BLaER1 treated with 17β-estradiol and CSF1 and Interleukin-3, amounts not matched to agents 10 nM and 100 nM (cell line): ENCODE measurements around the gene ERC2.

Experiments
- H3K27ac ChIP-seq, 11 experiments: shearing (Covaris generic); formaldehyde crosslinking; 2 replicates each; pipeline ENCODE4 v1.8.1; 2022
- H3K27me3 ChIP-seq, 11 experiments: shearing (Covaris generic); formaldehyde crosslinking; 2 replicates each; pipeline ENCODE4 v1.8.1; 2022
- H3K36me3 ChIP-seq, 11 experiments: shearing (Covaris generic); formaldehyde crosslinking; 2 replicates each; pipeline ENCODE4 v1.8.1; 2022
- H3K4me1 ChIP-seq, 10 experiments: shearing (Covaris generic); formaldehyde crosslinking; 2 replicates each; pipeline ENCODE4 v1.8.1; 2022
- H3K4me2 ChIP-seq, 11 experiments: shearing (Covaris generic); formaldehyde crosslinking; 2 replicates each; pipeline ENCODE4 v1.8.1; 2022
- H3K4me3 ChIP-seq, 10 experiments: shearing (Covaris generic); formaldehyde crosslinking; 2 replicates each; pipeline ENCODE4 v1.8.1; 2022
- H3K9ac ChIP-seq, 11 experiments: shearing (Covaris generic); formaldehyde crosslinking; 2 replicates each; pipeline ENCODE4 v1.8.1; 2022
- H3K9me3 ChIP-seq, 11 experiments: shearing (Covaris generic); formaldehyde crosslinking; replicated peaks in 1 of 11; 2 replicates each; pipeline ENCODE4 v1.8.1; 2022
- H4K20me1 ChIP-seq, 11 experiments: shearing (Covaris generic); formaldehyde crosslinking; 2 replicates each; pipeline ENCODE4 v1.8.1; 2022
- Cebpa-rat ChIP-seq, 11 experiments: shearing (Covaris generic); IDR thresholded peaks; 2 replicates each; pipeline ENCODE4 v1.8.1; 2022

Gene ERC2

GRCh38 chr3:55555873-55556618 is 912.2 kb downstream of the ERC2 start:
- Histone ChIP-seq H4K20me1 (no peaks in the 10 kb centered on the region), H3K27ac (peak overlapping the region in 1 of 11 experiments; percentile 73; a peak in 3 of 22 replicates), H3K9me3 (peaks cover 0 to 11% (median 0%) of the 10 kb centered on the region in 11 experiments; a peak in 3 of 22 replicates)

GRCh38 chr3:55554634-55555425 is 913.4 kb downstream of the ERC2 start:
- Histone ChIP-seq H3K9ac (peak overlapping the region in 5 of 11 experiments; percentile 11 to 67 (median 61); a peak in 8 of 22 replicates), H3K9me3 (peaks cover 0 to 11% (median 0%) of the 10 kb centered on the region in 11 experiments; a peak in 3 of 22 replicates), H3K36me3 (no peaks in the 10 kb centered on the region), H4K20me1 (no peaks in the 10 kb centered on the region), H3K4me2 (peak overlapping the region in 10 of 11 experiments; percentile 30 to 81 (median 64); a peak in 19 of 22 replicates), H3K4me1 (peaks cover 0 to 46% (median 34%) of the 10 kb centered on the region in 10 experiments; a peak in 17 of 20 replicates), H3K4me3 (no peak overlapping the region), H3K27me3 (no peaks in the 10 kb centered on the region), H3K27ac (peak overlapping the region in 7 of 11 experiments; percentile 10 to 78 (median 73); a peak in 12 of 22 replicates)
- no peak for TF ChIP-seq Cebpa-rat (IDR thresholded peaks at IDR 0.05)

More at GRCh38 chr3:55555873-55556618, 912.2 kb downstream of the ERC2 start:
- Histone ChIP-seq H3K4me3 (no peak overlapping the region), H3K9ac (no peak overlapping the region), H3K4me1 (peaks cover 0 to 46% (median 34%) of the 10 kb centered on the region in 10 experiments; a peak in 17 of 20 replicates), H3K4me2 (peak overlapping the region in 10 of 11 experiments; percentile 23 to 81 (median 64); a peak in 17 of 22 replicates), H3K36me3 (no peaks in the 10 kb centered on the region), H3K27me3 (no peaks in the 10 kb centered on the region)
- no peak for TF ChIP-seq Cebpa-rat (IDR thresholded peaks at IDR 0.05)

- H3K36me3 ChIP-seq, result no peaks in the 10 kb centered on the region
- no peaks in the 10 kb centered on the region for H3K27me3 ChIP-seq
- H3K9me3 ChIP-seq, result peaks cover 0 to 11% (median 0%) of the 10 kb centered on the region in 11 experiments; a peak in 3 of 22 replicates
- H3K4me2 ChIP-seq, result no peak overlapping the region
- H3K9ac ChIP-seq, result no peak overlapping the region
- H3K4me3 ChIP-seq, result no peak overlapping the region
- H4K20me1 ChIP-seq, result no peaks in the 10 kb centered on the region
- no peak overlapping the region for H3K27ac ChIP-seq
- no peak for TF ChIP-seq Cebpa-rat (IDR thresholded peaks at IDR 0.05)
- peaks cover 0 to 36% (median 29%) of the 10 kb centered on the region in 10 experiments; a peak in 17 of 20 replicates for H3K4me1 ChIP-seq
These were observed 916.6 kb downstream of the ERC2 start for GRCh38 chr3:55551644-55552043.

- H3K9ac ChIP-seq, result no peak overlapping the region
- no peaks in the 10 kb centered on the region for H3K27me3 ChIP-seq
- no peaks in the 10 kb centered on the region for H3K36me3 ChIP-seq
- no peak overlapping the region for H3K4me3 ChIP-seq
- peaks cover 0 to 11% (median 5%) of the 10 kb centered on the region in 10 experiments; a peak in 14 of 20 replicates for H3K4me1 ChIP-seq
- H3K27ac ChIP-seq, result no peak overlapping the region
- TF ChIP-seq Cebpa-rat (IDR thresholded peaks at IDR 0.05), result no peak
- no peaks in the 10 kb centered on the region for H4K20me1 ChIP-seq
- peaks cover 0 to 11% (median 0%) of the 10 kb centered on the region in 11 experiments; a peak in 3 of 22 replicates for H3K9me3 ChIP-seq
- no peak overlapping the region for H3K4me2 ChIP-seq
These were observed 919.1 kb downstream of the ERC2 start for GRCh38 chr3:55549177-55549576.

GRCh38 chr3:55546866-55547669 is 921.2 kb downstream of the ERC2 start:
- no peak overlapping the region for H3K27ac ChIP-seq
- no peak for TF ChIP-seq Cebpa-rat (IDR thresholded peaks at IDR 0.05)

DNA sequence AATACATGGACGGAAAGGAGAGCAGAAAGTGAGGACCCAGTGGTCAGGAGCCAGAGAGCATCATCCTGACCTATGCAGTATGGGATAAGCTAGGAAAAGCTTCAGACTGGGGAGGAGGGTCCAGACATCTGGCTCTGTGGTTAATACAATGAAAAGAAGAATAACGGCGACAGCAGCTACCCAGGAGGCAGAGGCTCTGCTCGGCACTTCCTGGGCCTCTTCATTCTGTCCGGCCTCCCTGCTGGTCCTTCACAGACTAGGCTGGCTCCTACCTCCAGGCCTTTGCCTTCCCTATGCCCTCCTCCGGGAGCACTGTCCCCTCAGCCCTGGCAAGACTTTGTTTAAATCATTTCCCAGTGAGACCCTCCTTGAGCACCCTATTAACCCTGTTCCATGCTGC is 922.3 kb downstream of the ERC2 start:
- no peaks in the 10 kb centered on the region for H3K36me3 ChIP-seq
- H3K4me2 ChIP-seq, result no peak overlapping the region
- H3K4me3 ChIP-seq, result no peak overlapping the region
- no peak overlapping the region for H3K27ac ChIP-seq
- TF ChIP-seq Cebpa-rat (IDR thresholded peaks at IDR 0.05), result no peak
- H3K9me3 ChIP-seq, result no peaks in the 10 kb centered on the region
- H3K9ac ChIP-seq, result no peak overlapping the region
- H4K20me1 ChIP-seq, result no peaks in the 10 kb centered on the region
- H3K4me1 ChIP-seq, result no peaks in the 10 kb centered on the region
- H3K27me3 ChIP-seq, result no peaks in the 10 kb centered on the region

More at GRCh38 chr3:55546866-55547669, 921.2 kb downstream of the ERC2 start:
- Histone ChIP-seq H4K20me1 (no peaks in the 10 kb centered on the region), H3K4me2 (no peak overlapping the region), H3K9ac (no peak overlapping the region), H3K4me3 (no peak overlapping the region), H3K27me3 (no peaks in the 10 kb centered on the region), H3K9me3 (peaks cover 0 to 9% (median 0%) of the 10 kb centered on the region in 11 experiments; a peak in 3 of 22 replicates), H3K4me1 (no peaks in the 10 kb centered on the region), H3K36me3 (no peaks in the 10 kb centered on the region)

DNA sequence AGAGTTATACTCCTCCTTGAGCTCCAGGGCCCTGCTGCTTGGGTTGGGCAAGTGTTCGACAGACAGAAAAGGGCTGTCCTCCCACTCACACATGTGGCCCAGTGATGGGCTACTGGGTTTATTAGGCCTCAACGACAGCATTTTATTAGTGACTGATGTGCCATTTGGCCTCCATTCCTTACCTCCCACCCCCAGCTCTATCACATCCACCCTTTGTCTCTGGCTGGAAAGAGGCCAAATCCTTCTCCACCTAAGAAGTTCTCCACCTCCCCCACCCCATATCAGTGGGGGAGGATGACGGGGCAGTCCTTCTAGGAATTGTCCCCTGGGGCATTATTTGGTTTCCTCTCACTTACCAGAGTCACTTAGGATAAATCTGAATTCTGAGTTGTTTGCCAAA is 924.0 kb downstream of the ERC2 start:
- H4K20me1 ChIP-seq, result no peaks in the 10 kb centered on the region
- H3K27me3 ChIP-seq, result no peaks in the 10 kb centered on the region
- H3K27ac ChIP-seq, result no peak overlapping the region
- H3K36me3 ChIP-seq, result no peaks in the 10 kb centered on the region
- no peaks in the 10 kb centered on the region for H3K9me3 ChIP-seq
- H3K4me3 ChIP-seq, result no peak overlapping the region
- TF ChIP-seq Cebpa-rat (IDR thresholded peaks at IDR 0.05), result no peak
- H3K4me1 ChIP-seq, result no peaks in the 10 kb centered on the region
- H3K9ac ChIP-seq, result no peak overlapping the region
- 0 out of 22 replicates have a peak overlapping the region, but pooled peaks of 1 of the 11 experiments have one; percentile 4 for H3K4me2 ChIP-seq

GRCh38 chr3:55543181-55543614 is 925.1 kb downstream of the ERC2 start:
- H3K4me2 ChIP-seq, result no peak overlapping the region

More at GRCh38 chr3:55543181-55543614, 925.1 kb downstream of the ERC2 start:
- Histone ChIP-seq H3K9me3 (no peaks in the 10 kb centered on the region), H4K20me1 (no peaks in the 10 kb centered on the region), H3K36me3 (no peaks in the 10 kb centered on the region), H3K4me1 (no peaks in the 10 kb centered on the region), H3K9ac (no peak overlapping the region), H3K27me3 (no peaks in the 10 kb centered on the region), H3K27ac (no peak overlapping the region), H3K4me3 (no peak overlapping the region)
- no peak for TF ChIP-seq Cebpa-rat (IDR thresholded peaks at IDR 0.05)
